Pulmonary artery endothelial cell (primary cell): ENCODE measurements around the gene RPL36. TPM values are rescaled to one million over a fixed set of nuclear protein-coding genes. Genes with fewer than 3 reads are reported as not detected.
"Not testable (repeated sequence)": the region's sequence is repeated elsewhere in the genome, so short reads cannot be mapped to it uniquely, and the experiment has no call there.

Source experiments
- DNase-seq: peaks from one replicate; pipeline ENCODE4 v3.0.0-alpha.2; 2011; ENCODE audit warnings: low read depth, low spot score
- total RNA-seq: library from RNA; depleted of rRNA; stranded (reverse); fragments of >200 nt; gene quantifications from 2 replicates; pipeline ENCODE4 v1.2.3, GENCODE V29; 2014

The RPL36 gene
- total RNA-seq, 1 donor from 2014 or later: 866 TPM

- DNase-seq: no peak
These were observed 15.5 kb downstream of the RPL36 start for GRCh38 chr19:5705552-5705951.

GRCh38 chr19:5706876-5707573 lies 16.9 kb downstream of the RPL36 start:
- DNase-seq: no peak

- no peak for DNase-seq
These were observed 17.8 kb downstream of the RPL36 start for GRCh38 chr19:5707576-5708575.

GRCh38 chr19:5711025-5711424 lies 20.9 kb downstream of the RPL36 start:
- DNase-seq: no peak

- no peak for DNase-seq
These were observed 21.6 kb downstream of the RPL36 start for GRCh38 chr19:5711713-5712161.

GRCh38 chr19:5713228-5713627 lies 23.1 kb downstream of the RPL36 start:
- DNase-seq: no peak

GRCh38 chr19:5714816-5715215 lies 24.7 kb downstream of the RPL36 start:
- DNase-seq: no peak

GRCh38 chr19:5717215-5717935 lies 27.3 kb downstream of the RPL36 start:
- DNase-seq: no peak

GRCh38 chr19:5718037-5718578 lies 28.0 kb downstream of the RPL36 start:
- no peak for DNase-seq

GRCh38 chr19:5718579-5719273 lies 28.6 kb downstream of the RPL36 start:
- no peak for DNase-seq

GRCh38 chr19:5719274-5719960 lies 29.3 kb downstream of the RPL36 start:
- no peak for DNase-seq

- peak; percentile 93 for DNase-seq
These were observed 30.1 kb downstream of the RPL36 start, which contains the start of the genes CATSPERD and LONP1 for GRCh38 chr19:5719961-5720790. Gene CATSPERD (plus strand): TSS chr19:5720637. CDS start chr19:5720738, 101 bp downstream. Gene LONP1 (minus strand): TSS chr19:5720146. CDS start chr19:5720132, 14 bp downstream.

- DNase-seq: no peak
These were observed 37.5 kb downstream of the RPL36 start for GRCh38 chr19:5727453-5728050.

- DNase-seq: not testable (repeated sequence)
These were observed 43.1 kb downstream of the RPL36 start for GRCh38 chr19:5733172-5733571.

- DNase-seq: no peak
These were observed 48.3 kb downstream of the RPL36 start for GRCh38 chr19:5738423-5738822.
